Cardiac muscle cell (in vitro differentiated cells and primary cell): ENCODE results near the gene IL3. TPM values are rescaled to one million over a fixed set of nuclear protein-coding genes. Genes with fewer than 3 reads are reported as not detected.

Experiments used
- DNase-seq, 2 donors: peaks; one replicate each; pipeline versions ENCODE4 v3.0.0 to v3.0.0-alpha.2; 2010 to 2017; ENCODE audit warnings: low read depth in 1 of 2, low spot score in 1 of 2
- H3K27ac ChIP-seq: fragments of 200-600 bp; sonication (generic); 2 replicates; pipeline ENCODE4 v1.5.1; 2016
- H3K27me3 ChIP-seq: fragments of 200-600 bp; sonication (generic); 2 replicates; pipeline ENCODE4 v1.6.0; 2016; ENCODE audit warnings: control low read depth
- H3K36me3 ChIP-seq: fragments of 200-600 bp; sonication (generic); 2 replicates; pipeline ENCODE4 v1.5.1; 2016; ENCODE audit warnings: control low read depth
- H3K4me1 ChIP-seq: fragments of 200-600 bp; sonication (generic); 2 replicates; pipeline ENCODE4 v1.8.1; 2017; ENCODE audit warnings: low read depth, mild to moderate bottlenecking, mixed run types
- H3K4me3 ChIP-seq: fragments of 200-600 bp; sonication (generic); 2 replicates; pipeline ENCODE4 v1.5.1; 2016; ENCODE audit warnings: mild to moderate bottlenecking
- H3K9me3 ChIP-seq: fragments of 200-600 bp; sonication (generic); 2 replicates; pipeline ENCODE4 v1.5.1; 2017; ENCODE audit warnings: low read depth, mild to moderate bottlenecking, control low read depth
- polyA plus RNA-seq: library from polyadenylated mRNA; unstranded; fragments of >200 nt; fragmentation: Nextera tagmentation; extraction: Ambion mirVana; gene quantifications from 2 replicates; pipeline ENCODE4 v1.2.1, GENCODE V29; 2016
- total RNA-seq: library from RNA; depleted of rRNA; stranded (reverse); fragments of >200 nt; gene quantifications from 2 replicates; pipeline ENCODE4 v1.2.3, GENCODE V29; 2016
- TF ChIP-seq, protein P1 (sequence below): IDR thresholded peaks from 2 replicates; pipeline ENCODE4 v1.5.1; 2012; ENCODE audit warnings: low read depth, mild to moderate bottlenecking, low read length

IL3 gene
- total and polyA plus RNA-seq, 2 experiments from 2014 or later: not detected

DNA sequence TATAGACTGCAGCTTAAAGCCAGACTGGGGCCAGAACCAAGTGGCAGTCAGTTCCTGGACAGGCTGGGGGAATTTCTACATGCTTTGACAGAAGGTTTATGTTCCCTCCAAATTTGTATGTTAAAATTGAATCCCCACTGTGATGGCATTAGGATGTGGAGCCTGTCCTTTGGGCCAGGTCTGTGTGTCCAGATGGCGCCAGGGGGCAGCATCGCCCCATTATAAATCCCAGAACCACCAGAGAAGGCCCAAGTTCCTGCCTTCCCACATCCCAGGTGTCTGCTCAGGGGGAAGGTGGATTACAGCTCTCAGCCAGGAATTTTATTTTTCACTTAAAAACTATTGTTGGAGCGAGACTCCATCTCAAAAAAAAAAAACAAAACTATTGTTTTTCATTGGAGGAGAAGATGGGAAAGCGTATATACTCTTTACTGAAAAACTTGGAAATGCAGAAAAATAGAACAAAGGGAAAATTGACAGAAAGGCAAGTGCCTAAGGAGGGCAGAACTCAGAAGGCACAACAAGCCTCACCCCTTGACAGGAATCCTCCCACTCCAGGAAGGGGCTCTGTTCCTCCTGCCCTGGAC lies 5.0 kb downstream of the IL3 start:
- Histone ChIP-seq H3K9me3 (no peaks in the 10 kb centered on the region), H3K4me1 (no peaks in the 10 kb centered on the region), H3K36me3 (no peaks in the 10 kb centered on the region), H3K27ac (no peak overlapping the region), H3K4me3 (no peak overlapping the region), H3K27me3 (no peaks in the 10 kb centered on the region)
- DNase-seq: peak; percentile 74 to 79
- TF ChIP-seq, protein P1, sequence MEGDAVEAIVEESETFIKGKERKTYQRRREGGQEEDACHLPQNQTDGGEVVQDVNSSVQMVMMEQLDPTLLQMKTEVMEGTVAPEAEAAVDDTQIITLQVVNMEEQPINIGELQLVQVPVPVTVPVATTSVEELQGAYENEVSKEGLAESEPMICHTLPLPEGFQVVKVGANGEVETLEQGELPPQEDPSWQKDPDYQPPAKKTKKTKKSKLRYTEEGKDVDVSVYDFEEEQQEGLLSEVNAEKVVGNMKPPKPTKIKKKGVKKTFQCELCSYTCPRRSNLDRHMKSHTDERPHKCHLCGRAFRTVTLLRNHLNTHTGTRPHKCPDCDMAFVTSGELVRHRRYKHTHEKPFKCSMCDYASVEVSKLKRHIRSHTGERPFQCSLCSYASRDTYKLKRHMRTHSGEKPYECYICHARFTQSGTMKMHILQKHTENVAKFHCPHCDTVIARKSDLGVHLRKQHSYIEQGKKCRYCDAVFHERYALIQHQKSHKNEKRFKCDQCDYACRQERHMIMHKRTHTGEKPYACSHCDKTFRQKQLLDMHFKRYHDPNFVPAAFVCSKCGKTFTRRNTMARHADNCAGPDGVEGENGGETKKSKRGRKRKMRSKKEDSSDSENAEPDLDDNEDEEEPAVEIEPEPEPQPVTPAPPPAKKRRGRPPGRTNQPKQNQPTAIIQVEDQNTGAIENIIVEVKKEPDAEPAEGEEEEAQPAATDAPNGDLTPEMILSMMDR: peak; percentile 64

DNA sequence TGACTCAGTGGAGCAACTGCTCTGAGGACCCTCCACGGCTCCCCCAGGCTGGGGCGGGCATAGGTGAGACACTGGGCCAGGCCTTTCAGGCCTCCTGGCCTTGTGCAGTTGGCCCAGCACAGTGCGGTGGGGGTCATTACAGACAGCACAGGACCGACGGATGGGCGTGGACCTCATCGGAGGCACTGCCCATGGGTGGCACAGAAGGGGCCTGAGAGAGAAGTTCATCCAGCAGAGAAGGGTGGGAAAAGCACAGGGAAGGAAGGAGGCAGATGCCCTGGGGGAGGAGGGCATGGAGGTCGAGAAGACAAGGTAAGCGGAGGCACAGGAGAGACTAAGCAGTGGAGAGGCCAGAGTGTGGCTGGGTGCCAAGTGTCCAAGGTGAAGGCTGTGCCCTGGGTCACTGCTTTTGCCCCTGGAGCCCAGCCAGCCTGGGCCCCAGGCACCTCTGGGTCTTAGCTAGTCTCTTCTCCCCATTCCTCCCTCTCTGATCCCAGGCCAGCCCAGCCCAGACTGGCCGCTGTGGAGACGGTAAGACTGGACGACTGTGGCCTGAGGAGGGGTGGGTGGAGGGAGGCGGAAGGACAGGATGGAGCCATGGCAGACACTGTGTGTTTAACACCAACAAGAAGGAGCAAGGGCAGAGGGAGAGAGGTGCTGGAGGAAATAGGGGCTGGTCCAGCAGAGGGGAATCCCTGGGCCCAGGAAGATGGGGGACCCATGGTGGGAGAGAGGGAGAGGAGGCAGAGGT lies 5.7 kb downstream of the IL3 start:
- H3K27ac ChIP-seq: no peak overlapping the region
- H3K4me1 ChIP-seq: no peaks in the 10 kb centered on the region
- no peaks in the 10 kb centered on the region for H3K9me3 ChIP-seq
- no peak for DNase-seq
- no peaks in the 10 kb centered on the region for H3K36me3 ChIP-seq
- TF ChIP-seq, protein P1: no peak
- no peak overlapping the region for H3K4me3 ChIP-seq
- no peaks in the 10 kb centered on the region for H3K27me3 ChIP-seq

DNA sequence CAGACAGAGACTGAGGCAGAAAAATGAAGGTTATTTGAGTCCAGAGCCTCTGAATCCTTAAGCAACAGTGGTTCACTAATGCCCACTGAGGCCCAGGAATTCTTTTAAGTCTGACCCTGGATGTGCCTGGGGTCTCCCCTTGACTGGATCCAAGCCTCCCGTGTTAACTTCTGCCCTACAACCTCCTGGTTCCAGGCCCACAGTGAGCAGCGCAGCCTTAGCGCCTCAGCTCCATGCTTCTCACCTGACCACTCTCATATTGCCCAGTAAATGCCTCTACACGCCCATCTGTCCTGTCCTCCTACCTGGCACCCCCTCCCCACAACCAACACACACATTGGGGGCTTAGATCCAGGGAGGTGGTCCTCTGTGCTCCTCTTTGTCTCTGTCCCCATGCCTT lies 6.4 kb downstream of the IL3 start:
- H3K9me3 ChIP-seq: no peaks in the 10 kb centered on the region
- no peak overlapping the region for H3K27ac ChIP-seq
- H3K4me3 ChIP-seq: no peak overlapping the region
- no peaks in the 10 kb centered on the region for H3K36me3 ChIP-seq
- H3K27me3 ChIP-seq: no peaks in the 10 kb centered on the region
- H3K4me1 ChIP-seq: no peaks in the 10 kb centered on the region
- DNase-seq: no peak
- TF ChIP-seq, protein P1: no peak

DNA sequence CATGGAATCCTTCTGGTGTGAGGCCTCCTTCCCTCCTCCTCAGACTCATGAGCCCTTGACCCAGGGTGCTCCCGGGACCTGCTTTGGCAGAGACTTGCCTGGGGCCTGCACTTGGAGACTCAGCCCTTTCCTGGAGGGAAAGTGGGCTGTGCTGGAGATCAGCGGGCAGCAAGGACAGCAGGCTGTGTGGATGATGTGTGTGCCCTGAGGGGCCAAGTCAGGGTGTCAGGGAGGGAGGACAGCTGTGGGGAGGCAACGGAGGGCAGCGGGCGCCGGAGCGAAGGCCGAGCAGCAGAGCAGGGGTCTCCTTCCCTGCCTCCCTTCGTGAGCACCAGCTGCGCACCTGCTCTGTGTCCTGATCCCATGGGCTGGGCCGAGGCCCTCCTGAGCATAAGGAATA lies 7.0 kb downstream of the IL3 start:
- no peaks in the 10 kb centered on the region for H3K27me3 ChIP-seq
- H3K36me3 ChIP-seq: no peaks in the 10 kb centered on the region
- no peaks in the 10 kb centered on the region for H3K9me3 ChIP-seq
- no peak overlapping the region for H3K27ac ChIP-seq
- H3K4me3 ChIP-seq: no peak overlapping the region
- TF ChIP-seq, protein P1: no peak
- H3K4me1 ChIP-seq: no peaks in the 10 kb centered on the region
- no peak for DNase-seq

DNA sequence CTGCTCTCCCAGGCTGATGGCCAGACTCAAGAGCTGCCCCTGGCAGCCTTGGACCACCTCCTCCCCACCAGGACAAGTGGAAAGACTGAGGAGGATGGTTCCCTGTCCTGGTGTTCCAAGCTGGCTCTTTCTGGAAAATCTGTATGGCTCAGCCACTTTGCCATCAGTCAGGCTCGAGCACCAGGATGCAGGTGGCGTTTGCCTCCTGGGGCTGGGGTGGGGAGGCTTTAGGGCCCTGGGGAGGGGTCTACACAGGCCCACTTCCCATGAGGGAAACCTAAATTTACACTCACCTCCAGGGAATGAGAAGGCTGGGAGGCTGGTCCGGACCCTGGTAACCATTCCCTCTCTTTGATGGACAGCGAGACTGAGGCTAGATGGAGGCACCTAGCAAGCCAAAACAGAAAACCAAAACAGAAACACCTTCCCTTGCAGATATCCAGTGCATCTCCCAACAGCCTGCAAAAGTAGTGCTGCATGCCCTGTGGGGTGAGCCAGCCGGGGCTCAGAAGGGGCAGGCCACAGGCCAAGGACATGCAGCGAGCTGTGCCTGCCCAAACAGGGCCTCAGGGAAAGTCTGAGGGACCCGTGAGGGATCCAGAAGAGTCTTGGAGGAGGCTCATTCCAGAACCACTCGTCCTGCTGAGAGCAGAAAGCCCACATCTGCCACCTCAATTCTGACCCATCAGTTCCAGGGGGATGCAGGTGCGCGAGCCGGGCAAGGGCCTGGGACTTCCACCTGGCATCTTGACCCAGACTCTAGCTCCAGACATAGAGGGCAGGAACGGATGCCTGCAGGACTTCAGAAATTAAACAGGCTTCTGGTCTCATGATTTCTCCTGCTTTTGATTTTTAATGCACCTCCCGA lies 7.7 kb downstream of the IL3 start:
- no peak for DNase-seq
- no peaks in the 10 kb centered on the region for H3K4me1 ChIP-seq
- H3K4me3 ChIP-seq: no peak overlapping the region
- no peaks in the 10 kb centered on the region for H3K36me3 ChIP-seq
- H3K9me3 ChIP-seq: no peaks in the 10 kb centered on the region
- TF ChIP-seq, protein P1: no peak
- no peak overlapping the region for H3K27ac ChIP-seq
- H3K27me3 ChIP-seq: no peaks in the 10 kb centered on the region
